Left cardiac atrium (tissue), 4 donors: ENCODE results near the gene EXT2. TPM values are rescaled to one million over a fixed set of nuclear protein-coding genes. Genes with fewer than 3 reads are reported as not detected.

ENCODE experiments used
- ATAC-seq, 2 donors: fragments of 200-7000 bp; cut with Tn5 transposase; one replicate each; pipeline ENCODE4 v1.9.1; 2020; ENCODE audit warnings: mild to moderate bottlenecking in 2 of 2, moderate library complexity in 2 of 2
- DNase-seq: peaks from one replicate; pipeline ENCODE4 v3.0.0-alpha.2; 2020
- intact Hi-C, 2 donors: fragments of 100-400 bp; cut with DNase I; formaldehyde crosslinking; loops; one replicate each; pipeline versions ENCODE4 v1.14.1 to v1.15.1; 2022 to 2023
- total RNA-seq, 2 donors: library from RNA; stranded (reverse); fragmentation: NEBNext Ultra II Directional; extraction: Animal tissue kit (Norgen Biotek cat#: 25700); gene quantifications; one replicate each; pipeline ENCODE4 v1.2.1, GENCODE V29; 2021
- donor health status: DM: no; HTN: yes; CAD: no.
- donor health status: DM: no; HTN: yes; CAD: no; lungs with severe emphysema.
- donor health status: DM: yes; HTN: yes; CAD: no.
- donor health status: Dilated cardiomyopathy.

The EXT2 gene
- total RNA-seq, 2 donors from 2014 or later, result 33.7 to 34.6 TPM

DNA sequence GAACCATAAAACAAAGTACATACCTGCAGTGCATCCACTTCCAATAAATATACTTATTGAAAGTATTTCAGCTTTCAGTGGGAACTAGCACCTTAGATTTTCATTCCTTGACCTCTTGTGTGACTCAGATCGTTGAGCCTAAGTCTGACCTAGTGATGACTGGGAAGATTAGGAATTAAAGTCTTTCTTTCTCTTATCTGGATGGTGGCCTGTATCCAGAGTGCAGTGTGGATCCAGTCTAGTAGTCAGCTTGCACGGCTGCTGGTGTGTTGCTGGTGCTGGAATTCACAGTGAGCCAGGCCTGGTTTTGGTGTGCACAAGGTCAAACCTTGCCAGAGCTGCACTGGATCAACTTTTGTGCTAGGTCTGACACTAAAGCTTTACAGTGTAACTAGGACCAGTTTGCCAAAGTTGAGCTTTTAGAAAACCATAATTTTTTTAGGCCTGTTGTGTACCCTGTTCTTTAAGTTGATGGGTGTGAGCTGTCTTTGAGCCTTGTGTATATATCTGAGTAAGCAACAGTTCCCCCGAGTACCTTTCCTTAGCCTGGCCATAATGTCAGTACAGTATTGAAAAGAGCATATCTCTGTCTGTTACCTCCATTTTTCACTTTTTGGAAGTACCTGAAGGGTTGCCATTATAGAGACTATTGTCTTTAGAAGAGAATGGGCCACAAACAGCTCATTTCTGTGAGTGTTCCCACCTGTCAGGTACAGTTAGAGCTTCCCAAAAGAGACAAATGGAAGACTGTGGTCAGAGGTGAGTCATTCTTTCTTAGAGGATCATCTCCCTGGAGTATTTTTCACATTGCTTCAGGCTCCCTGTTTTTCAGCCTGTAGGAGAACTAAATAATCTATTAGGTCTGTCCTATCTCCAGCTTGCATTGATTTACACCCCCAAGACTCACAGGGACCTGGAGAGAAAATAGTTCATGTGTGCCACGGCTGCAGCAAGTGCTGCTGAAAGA is 124.6 kb downstream of the EXT2 start:
- ATAC-seq (peak in 1 of 2 donors; percentile 52), DNase-seq (no peak)
- intact Hi-C loops, result no loop called here

DNA sequence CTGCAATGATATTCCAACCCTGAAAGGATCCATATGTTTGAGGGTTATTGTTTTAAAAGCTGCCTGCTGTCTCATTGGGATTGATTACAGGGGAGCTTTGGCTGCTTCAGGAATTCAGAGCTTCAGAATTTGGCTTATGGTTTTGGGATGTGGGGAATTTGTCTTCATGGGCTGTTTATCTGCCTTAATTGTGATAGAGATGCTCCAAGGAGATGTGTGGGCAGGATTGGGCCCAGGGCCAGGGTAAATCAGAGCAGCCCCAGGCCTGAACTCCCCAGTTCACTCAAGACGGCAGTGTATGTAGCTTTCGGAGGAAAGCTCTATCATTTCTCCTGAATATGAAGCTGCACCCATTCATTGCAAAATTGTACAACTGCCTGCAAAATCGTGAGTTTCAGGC is 126.0 kb downstream of the EXT2 start:
- peak in 1 of 2 donors; percentile 78 for ATAC-seq
- DNase-seq, result no peak
- intact Hi-C loops, result no loop called here

DNA sequence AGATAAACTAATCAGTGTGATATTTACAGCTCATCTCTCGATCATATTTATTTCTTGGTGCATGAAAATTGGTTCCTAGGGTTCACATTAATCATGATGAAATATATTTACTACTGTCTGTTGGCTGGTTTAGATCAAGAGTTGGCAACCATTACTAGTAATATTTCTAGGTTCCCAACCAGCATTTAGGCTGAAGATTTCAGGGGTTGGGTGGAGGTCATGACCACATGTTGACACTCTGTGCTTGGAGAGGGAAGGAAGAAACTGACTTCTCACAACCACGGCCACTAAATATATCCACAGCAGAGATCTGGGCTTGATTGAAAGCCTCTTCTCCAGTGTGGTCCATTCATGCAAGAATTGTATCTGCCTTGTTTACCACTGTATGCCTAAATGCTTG is 126.5 kb downstream of the EXT2 start:
- ATAC-seq (no peak), DNase-seq (no peak)
- intact Hi-C loops, result no loop called here

DNA sequence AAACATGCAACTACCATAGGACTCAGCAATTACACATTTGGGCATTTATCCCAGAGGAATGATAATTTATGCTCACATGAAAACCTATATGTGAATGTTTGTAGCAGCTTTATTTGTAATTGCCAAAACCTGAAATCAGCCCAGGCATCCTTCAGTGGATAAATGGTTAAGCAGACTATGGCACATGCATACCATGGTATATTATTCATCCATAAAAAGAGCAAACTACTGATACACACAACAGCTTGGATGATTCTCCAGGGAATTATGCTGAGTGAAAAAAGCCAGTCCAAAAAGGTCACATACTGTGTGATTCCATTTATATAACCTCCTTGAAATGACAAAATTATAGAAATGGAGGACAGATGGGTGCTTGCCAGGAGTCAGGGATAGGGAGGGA is 127.8 kb downstream of the EXT2 start:
- DNase-seq (no peak), ATAC-seq (no peak)
- intact Hi-C loops, result no loop called here

DNA sequence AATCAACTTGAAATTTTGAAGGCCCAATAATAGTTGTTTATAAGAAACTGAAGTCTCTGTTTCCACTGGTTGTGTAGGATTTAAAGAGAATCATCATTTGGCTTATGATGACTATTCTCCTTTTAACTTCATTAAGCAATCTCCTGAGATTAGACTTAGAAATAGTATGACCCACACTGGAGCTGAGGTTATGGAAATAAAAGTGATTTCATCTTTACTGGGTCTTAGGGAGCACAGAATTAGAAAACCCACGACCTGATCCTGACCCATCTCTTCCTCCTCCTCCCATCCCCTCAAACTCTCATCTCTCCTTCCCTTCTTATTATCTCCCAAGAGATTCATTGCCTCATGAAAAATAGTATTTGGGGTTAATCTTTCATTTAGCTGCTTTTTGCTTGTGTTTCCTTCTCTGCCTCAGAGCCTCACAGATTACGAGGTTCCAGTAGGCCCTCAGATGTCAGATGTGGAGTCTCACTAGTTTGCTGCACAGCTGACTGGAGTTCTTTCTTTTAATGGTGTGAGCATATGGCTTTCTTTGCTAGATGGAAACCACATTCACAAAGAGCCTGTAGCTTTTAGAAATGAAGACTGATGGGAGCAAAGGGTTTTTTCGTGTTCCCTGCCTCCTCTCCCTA is 129.5 kb downstream of the EXT2 start:
- DNase-seq, result no peak
- intact Hi-C loops, result no loop called here

DNA sequence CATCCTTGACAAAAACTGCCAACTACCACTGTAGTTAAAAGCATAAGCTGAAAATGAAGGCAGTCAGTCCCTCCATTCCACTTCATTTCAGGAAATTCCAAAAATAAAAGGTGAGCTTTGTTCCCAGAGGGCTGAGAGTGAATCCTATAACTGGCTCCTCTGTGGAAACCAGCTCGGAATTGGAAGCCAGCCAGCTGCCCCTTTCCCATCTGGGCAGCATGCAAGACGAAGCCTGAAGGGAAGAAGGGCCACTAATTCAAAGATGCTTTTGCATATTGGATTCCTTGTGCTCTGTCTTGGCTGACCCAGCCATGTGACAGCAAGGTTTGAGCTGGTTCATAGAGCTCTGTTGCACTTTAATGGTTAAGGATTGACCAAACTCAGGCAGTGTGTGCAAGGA is 131.0 kb downstream of the EXT2 start:
- intact Hi-C loops, result no loop called here
- ATAC-seq, result no peak
- no peak for DNase-seq

More for the DNA sequence above, 129.5 kb downstream of the EXT2 start:
- ATAC-seq, result peak in 1 of 2 donors; percentile 66

DNA sequence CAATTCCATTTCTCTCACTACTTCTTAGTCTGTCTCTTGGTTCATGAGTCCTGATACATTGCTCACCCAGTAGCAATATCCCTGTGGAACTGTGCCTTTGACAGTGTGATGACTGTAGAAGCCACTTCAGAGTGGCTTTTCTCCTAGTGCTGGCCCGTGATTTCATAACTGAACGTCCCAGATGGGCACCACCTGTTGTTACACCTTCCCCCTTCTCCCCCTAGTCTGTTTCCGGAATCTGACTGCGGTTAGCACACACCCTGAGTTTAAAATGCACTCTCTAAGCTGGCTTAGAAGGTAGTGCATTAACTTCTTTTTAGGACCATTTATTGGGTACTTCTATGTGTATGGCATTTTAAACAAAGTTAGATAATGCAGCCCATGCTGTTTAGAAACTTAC is 131.5 kb downstream of the EXT2 start:
- no peak for ATAC-seq
- DNase-seq, result no peak
- intact Hi-C loops, result no loop called here

DNA sequence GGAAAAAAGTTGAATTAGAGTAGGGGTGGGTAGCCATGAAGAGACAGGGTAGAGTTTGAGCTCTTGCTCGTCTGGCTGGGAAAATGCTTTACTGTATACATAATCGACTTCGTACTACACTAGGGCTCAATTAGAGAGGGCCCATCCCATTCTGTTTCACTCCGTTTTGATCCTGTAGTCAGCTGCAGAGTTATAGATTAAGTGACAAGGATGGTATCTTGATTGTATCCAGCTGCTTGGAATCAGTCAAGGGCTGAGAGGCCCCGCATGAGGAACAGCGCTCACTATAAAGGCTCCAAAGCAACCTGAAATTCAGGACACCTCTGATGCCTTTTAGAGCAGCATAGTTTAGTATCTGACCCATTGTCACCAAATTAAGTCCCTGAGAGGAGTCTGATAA is 132.9 kb downstream of the EXT2 start:
- ATAC-seq (no peak), DNase-seq (no peak)
- intact Hi-C loops, result no loop called here

DNA sequence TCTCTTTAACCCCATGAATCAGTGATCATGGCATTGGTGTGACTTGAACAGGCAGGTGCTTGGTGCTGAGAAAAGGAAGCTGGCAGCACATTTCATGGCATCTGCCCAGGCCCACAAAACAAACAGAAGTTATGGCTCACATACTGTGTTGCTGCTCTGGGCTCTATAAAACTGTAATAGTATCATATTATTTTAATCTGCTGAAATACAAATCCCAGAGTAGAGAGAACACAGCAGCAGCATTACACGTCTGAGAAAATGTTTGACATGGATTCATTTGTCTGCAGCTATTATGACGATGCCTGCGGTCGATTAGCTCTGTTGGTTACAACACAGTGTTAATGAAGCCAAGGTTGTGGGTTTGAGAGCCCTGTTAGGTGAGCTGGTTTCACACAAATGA is 133.6 kb downstream of the EXT2 start:
- no peak for ATAC-seq
- no peak for DNase-seq
- intact Hi-C loops, result no loop called here

DNA sequence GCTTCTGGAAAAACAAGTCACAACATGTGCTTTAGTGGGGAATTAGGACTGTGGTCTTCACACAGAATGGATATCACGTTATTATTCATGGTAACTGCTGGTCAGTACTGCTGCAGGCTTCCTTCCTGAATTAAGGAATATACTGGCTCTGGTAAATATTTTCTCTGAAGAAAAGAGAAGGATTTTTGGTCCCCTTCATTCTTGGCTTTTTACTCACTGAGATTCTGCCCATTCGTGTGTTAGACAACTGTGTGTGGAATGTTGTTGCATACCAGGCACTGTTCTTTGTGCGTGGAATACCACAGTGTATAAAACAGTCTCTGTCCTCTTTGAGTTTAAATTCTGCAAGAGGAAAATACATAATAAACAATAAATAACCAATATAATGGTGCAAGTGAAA is 134.1 kb downstream of the EXT2 start:
- intact Hi-C loops, result no loop called here
- ATAC-seq (no peak), DNase-seq (no peak)

DNA sequence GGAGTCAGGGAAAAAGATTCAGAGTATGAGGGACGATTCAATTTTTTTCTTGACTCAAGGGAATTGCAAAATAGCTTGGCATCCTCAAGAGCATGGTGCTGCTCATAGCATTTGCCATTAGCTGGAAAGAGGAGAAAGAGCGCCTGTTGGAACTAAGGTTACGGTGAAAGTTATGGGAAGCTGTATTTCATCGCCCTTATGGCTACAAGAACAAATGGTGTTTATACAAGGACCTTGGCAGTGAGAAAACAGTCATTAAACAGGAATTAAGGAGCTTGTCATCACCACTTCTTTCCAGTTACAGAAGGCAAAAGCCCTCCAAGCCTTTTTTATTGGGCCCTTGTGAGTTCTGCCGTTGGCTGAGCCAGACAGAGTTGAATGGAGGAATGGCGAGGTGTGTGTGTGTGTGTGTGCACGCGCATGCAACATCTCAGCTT is 140.3 kb downstream of the EXT2 start:
- DNase-seq (no peak), ATAC-seq (peak; percentile 62 to 81)
- intact Hi-C loops, result no loop called here

DNA sequence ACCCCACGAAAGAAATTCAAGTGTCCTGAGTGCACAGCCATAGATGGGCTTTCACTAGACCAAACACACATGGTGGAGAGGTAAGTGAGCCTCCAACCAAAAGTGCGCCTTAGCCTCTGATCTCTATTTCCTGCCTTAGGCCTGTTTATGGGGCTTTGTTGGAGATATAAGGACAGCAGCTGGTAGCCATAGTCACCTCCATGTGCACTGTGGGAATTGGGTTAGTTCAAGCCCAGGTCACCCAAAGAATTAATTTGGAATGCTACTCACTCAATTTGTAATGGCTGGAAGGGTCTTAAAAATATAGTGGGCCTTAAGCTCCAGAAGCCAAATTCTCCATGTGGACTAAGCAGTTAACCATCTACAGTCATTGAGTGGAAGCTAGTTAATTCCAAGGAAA is 140.8 kb downstream of the EXT2 start:
- intact Hi-C loops, result no loop called here
- DNase-seq (no peak), ATAC-seq (no peak)

DNA sequence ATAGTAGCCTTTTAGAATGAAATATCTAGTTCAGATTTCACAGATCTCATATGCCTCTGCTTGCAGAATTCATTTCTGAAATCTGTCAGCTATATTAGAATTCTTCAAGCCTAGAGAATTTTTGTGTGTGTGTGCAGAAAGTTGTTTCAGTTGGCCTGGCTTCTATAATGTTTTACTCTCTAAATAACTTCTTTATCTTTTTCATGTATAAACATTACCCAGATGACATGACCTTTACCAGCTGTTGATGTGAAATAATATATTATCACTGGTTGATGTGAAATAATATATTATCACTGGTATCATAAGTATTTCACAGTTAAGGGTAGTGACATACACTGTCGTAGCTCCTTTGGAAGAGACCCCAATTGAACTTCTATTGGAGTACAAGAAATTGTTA is 141.7 kb downstream of the EXT2 start:
- no peak for ATAC-seq
- DNase-seq, result no peak
- intact Hi-C loops, result no loop called here

DNA sequence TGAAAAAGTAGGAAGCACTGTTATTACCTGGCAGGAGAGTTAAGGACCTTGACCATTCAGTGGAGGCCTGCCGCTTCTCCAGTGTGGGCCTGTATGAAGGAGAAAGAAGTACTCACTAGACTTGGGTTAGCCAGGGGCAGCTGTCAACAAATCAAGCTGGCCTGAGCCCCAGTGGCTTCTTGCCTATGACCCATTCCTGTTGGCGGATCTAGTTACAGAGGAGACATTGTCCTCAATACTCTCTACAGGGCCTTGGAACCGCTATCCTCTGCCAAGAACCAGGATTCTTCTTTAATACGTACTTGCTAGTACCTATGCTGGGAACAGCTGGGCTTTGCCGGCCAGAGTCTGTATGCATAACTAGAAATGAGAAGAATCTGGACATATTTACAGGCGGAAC is 146.4 kb downstream of the EXT2 start:
- ATAC-seq (peak; percentile 82 to 85), DNase-seq (peak; percentile 59)
- intact Hi-C loops, result no loop called here

DNA sequence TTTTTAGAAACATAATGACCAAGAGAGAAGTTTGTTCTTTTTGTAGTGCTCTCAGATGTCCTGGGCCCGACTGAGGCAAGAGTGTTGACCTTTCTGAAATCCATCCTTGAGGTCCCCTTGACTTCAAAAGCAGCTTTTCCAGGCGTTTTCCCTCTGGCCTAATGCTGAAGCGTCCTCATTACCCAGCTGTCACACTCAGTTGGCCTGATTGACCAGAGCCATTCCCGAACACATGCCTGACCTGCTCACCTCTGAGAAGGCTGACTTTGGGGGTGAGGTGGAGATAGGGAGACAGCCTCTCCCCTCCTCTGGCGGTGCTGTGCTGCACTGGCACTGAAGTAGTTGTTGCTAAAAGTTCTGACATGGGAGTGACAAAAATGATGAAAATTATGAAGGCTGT is 147.6 kb downstream of the EXT2 start:
- ATAC-seq (peak in 1 of 2 donors; percentile 8), DNase-seq (no peak)
- intact Hi-C loops, result no loop called here

DNA sequence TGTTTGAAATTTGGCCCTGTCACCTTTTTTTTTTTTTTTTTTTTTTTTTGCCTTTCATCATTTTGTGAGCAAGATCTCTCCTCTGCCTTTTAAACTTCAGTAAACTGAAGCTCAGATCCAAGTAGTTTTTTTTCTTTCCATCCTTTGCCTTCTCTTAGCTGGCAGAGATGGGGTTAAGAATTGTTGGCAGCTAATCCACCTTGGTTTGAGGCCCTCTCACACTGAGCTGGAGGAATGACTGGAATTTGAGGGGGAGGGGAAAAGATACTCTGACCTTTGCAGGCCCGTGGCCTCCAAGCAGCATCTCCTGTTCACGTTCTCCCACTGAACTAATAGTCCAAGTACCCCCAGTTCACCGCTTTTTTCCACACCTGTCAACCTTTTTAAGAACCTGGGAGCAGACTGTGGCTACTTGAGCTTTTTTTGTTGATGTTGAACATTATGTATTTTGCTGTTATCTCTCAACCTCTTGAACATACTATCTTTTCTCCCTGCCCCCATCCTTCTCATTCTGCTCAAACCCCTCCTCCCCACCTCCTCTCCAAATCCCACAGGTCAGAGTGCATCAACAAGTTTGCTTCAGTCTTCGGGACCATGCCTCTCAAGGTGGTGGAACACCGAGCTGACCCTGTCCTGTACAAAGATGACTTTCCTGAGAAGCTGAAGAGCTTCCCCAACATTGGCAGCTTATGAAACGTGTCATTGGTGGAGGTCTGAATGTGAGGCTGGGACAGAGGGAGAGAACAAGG is 148.3 kb downstream of the EXT2 start:
- DNase-seq, result no peak
- ATAC-seq, result peak in 1 of 2 donors; percentile 38

DNA sequence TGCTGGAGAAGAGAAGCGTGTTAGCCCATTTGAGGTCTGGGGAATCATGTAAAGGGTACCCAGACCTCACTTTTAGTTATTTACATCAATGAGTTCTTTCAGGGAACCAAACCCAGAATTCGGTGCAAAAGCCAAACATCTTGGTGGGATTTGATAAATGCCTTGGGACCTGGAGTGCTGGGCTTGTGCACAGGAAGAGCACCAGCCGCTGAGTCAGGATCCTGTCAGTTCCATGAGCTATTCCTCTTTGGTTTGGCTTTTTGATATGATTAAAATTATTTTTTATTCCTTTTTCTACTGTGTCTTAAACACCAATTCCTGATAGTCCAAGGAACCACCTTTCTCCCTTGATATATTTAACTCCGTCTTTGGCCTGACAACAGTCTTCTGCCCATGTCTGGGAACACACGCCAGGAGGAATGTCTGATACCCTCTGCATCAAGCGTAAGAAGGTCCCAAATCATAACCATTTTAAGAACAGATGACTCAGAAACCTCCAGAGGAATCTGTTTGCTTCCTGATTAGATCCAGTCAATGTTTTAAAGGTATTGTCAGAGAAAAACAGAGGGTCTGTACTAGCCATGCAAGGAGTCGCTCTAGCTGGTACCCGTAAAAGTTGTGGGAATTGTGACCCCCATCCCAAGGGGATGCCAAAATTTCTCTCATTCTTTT is 149.3 kb downstream of the EXT2 start:
- ATAC-seq, result peak in 1 of 2 donors; percentile 11
- intact Hi-C loops, result no loop called here
- no peak for DNase-seq

More for the DNA sequence above, 148.3 kb downstream of the EXT2 start:
- intact Hi-C loops, result no loop called here

DNA sequence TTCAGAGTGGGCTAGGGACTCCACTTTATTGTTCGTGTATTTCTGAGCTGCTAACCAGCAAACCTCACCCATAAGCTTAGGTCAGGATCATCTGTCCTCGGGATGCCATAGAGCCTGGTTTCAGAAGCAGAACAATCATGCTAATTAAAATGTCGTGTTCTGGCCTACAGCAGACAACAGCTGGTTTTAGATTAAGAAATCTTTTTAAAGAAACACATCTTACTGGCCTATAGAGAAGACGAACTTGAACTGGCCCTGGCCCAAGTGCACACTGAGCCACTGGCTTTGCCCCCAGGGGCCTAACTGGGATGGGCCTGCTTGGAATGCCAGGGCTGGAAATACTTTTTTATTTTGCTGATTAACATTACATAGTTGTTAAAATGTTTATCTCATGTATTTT is 151.2 kb downstream of the EXT2 start:
- DNase-seq, result peak; percentile 48
- peak in 1 of 2 donors; percentile 6 for ATAC-seq
- intact Hi-C loops, result no loop called here

DNA sequence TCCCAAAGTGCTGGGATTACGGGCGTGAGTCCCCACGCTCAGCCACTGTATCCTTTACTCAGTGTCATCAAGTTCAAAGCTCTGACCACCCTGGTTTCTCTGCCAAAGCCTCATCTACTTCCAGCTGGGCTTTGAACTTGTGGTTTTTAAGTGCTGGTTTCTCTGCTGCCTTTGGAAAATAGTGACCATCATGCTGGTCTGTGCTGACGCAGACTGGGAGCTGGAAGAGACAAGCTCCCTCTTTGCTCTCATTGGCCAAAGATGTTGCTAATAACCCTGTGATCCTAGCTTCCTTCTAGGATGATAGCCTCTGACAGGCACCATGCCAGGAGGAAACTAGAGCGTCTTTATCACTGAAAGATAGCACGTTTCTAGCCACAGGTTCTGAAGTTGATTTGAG is 152.0 kb downstream of the EXT2 start:
- ATAC-seq (no peak), DNase-seq (no peak)
- intact Hi-C loops, result no loop called here
